AG04450 (cell line): ENCODE data around the gene GPR152. TPM values are rescaled to one million over a fixed set of nuclear protein-coding genes. Genes with fewer than 3 reads are reported as not detected.
A peak's percentile ranks its signal among the peaks of the same experiment; 100 is the strongest.

Experiments used
- CTCF ChIA-PET: fragments of 300-600, 350-600 bp; formaldehyde crosslinking; extraction: SDS; loops from one replicate; lab custom pipeline; 2022; ENCODE audit warnings: antibody characterized with exemption, inconsistent platforms; lab: Charles Lee
- POLR2A ChIA-PET: fragments of 350-600 bp; formaldehyde crosslinking; extraction: SDS; loops from one replicate; lab custom pipeline; 2021; ENCODE audit warnings: antibody characterized with exemption, inconsistent platforms; lab: Yijun Ruan, JAX
- DNase-seq: peaks from one replicate; pipeline ENCODE4 v3.0.0-alpha.2; 2011; ENCODE audit warnings: low read depth, low spot score
- H3K27ac ChIP-seq: one replicate; pipeline ENCODE4 v1.5.1; 2012; ENCODE audit warnings: low read depth, low read length, control low read depth
- H3K27me3 ChIP-seq: one replicate; pipeline ENCODE4 v1.6.0; 2012; ENCODE audit warnings: low read length; ENCODE audit not compliant: control insufficient read depth, insufficient read depth
- H3K4me3 ChIP-seq: 2 replicates; pipeline ENCODE4 v1.5.1; 2011; ENCODE audit warnings: mild to moderate bottlenecking, low read depth, low read length, control low read depth
- H3K9me3 ChIP-seq: 2 replicates; pipeline ENCODE4 v1.5.1; 2012; ENCODE audit warnings: low read length; ENCODE audit not compliant: control insufficient read depth, insufficient read depth
- polyA plus RNA-seq: library from polyadenylated mRNA; depleted of rRNA; stranded (reverse); fragments of >200 nt; gene quantifications from 2 replicates; pipeline ENCODE4 v1.2.3, GENCODE V29; 2011
- TF ChIP-seq, protein P1 (sequence below): IDR thresholded peaks from 2 replicates; pipeline ENCODE4 v1.5.1; 2011; ENCODE audit warnings: low read depth, low read length, control low read depth, inconsistent platforms

GPR152 gene
- polyA plus RNA-seq, 1 experiment, result not detected

DNA sequence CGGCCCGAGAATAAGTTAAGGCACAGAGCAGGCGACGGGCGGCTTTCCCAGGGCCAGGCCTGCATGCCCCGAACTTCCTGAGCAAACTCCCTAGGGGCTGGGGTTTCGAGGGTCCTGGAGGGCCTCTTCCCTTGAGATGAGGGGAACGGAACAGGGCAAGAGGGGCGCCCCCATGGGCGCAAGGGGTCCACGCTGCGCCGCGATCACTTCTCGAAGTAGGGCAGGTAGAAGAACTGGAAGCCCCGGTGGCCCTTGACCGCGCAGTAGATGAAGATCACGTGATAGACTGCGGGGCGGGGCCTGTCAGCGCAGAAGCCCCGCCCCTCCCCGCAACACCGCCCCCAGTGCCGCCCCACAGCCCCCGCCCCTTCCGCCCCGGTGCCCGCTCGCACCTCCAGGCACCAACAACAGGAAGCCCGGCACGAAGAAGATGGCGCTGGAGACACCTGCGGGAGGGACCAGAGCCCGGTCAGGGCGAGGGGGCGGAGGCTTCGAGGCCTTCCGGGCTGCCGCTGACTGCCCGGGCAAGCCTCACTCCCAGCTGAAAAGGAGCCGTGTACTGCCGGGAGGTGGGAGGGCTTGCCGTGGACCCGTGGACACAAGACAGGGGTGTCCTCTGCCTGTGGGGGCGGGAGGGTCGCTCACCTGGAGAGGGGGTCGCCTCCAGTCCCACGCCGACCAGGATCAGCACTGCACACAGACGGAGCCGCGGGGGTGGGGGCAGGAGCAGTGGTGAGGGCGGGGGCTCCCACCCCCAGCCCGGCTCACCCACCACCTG, 12.1 kb upstream of the GPR152 start:
- Histone ChIP-seq H3K27ac (no peak overlapping the region), H3K4me3 (peak overlapping the region; percentile 63), H3K9me3 (peaks cover 10% of the 10 kb centered on the region; the same call in 1 of the 2 replicates), H3K27me3 (peaks cover 2% of the 10 kb centered on the region)
- TF ChIP-seq, protein P1, sequence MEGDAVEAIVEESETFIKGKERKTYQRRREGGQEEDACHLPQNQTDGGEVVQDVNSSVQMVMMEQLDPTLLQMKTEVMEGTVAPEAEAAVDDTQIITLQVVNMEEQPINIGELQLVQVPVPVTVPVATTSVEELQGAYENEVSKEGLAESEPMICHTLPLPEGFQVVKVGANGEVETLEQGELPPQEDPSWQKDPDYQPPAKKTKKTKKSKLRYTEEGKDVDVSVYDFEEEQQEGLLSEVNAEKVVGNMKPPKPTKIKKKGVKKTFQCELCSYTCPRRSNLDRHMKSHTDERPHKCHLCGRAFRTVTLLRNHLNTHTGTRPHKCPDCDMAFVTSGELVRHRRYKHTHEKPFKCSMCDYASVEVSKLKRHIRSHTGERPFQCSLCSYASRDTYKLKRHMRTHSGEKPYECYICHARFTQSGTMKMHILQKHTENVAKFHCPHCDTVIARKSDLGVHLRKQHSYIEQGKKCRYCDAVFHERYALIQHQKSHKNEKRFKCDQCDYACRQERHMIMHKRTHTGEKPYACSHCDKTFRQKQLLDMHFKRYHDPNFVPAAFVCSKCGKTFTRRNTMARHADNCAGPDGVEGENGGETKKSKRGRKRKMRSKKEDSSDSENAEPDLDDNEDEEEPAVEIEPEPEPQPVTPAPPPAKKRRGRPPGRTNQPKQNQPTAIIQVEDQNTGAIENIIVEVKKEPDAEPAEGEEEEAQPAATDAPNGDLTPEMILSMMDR, result no peak
- POLR2A ChIA-PET, result interaction anchor here (0.6 kb wide), 1 partner anchor 15 kb away, joined by 3 read pairs; no protein-coding TSS in a partner anchor
- CTCF ChIA-PET, result no interaction called here
- DNase-seq, result no peak

DNA sequence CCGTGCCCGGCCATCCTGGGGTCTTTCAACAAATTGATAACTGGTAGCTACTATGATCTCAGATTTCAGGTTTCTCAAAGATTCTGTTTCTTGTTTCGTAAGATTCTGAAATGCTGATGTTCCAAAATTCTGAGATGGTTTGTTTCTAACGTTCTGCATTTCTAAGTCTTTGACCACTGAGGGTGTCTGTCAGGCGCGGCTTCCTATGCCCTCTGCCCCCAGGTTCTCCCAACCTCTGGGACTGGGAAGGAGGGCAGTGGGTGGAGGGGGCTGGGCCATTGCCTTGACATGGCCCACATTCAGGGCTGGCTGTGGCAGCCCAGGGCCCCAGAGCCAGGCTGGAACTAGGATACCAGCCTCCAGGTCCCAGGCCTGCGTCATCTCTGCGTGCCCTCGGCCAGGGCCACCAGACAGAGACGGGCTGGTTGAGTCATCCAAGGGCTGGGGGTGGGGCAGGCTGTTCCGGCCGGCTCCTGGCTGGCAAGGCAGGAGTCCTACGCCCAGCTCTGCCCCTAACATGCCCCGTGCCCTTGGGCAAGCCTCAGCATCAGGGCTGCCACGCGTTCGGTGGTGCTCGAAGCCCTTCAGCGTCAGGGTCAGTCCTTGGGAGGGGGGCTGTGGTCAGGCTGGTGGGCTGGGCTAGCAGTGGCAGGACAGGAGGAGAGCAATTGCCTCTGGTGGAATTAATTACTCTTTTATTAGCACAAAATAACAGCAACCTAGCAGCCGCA, 11.3 kb upstream of the GPR152 start:
- CTCF ChIA-PET, result interaction anchor here (0.8 kb wide), 1 partner anchor 62 kb away, joined by 3 read pairs; the partner anchor contains the start of gene PPP1CA
- Histone ChIP-seq H3K9me3 (peaks cover 10% of the 10 kb centered on the region; the same call in 1 of the 2 replicates), H3K4me3 (no peak overlapping the region), H3K27ac (no peak overlapping the region), H3K27me3 (peaks cover 2% of the 10 kb centered on the region)
- POLR2A ChIA-PET, result no interaction called here
- TF ChIP-seq, protein P1, result no peak
- no peak for DNase-seq

DNA sequence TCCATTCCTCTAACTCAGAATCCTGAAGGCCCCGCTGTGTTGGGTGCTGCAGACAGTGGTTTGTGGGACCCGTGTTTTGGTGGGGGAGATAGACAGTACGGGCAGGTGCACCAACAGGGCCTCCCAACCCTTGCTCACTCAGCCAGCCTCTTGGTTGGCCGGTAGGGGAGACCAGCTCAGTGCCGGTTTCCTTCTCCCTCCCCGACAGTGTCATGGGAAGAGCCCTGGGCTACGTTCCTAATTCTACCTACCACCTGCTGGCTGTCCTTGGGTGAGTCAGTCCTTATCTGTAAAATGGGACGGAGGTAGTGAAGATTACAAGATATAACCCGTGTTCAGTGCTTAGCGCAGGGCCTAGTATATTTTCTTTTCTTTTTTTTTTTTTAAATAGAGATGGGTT, 10.7 kb upstream of the GPR152 start:
- Histone ChIP-seq H3K27ac (no peak overlapping the region), H3K9me3 (peaks cover 8% of the 10 kb centered on the region; the same call in 1 of the 2 replicates), H3K4me3 (no peak overlapping the region), H3K27me3 (peaks cover 2% of the 10 kb centered on the region)
- DNase-seq, result no peak
- TF ChIP-seq, protein P1, result no peak
- POLR2A ChIA-PET, result no interaction called here
- CTCF ChIA-PET, result interaction anchor here (0.8 kb wide), 1 partner anchor 61 kb away, joined by 3 read pairs; the partner anchor contains the start of gene PPP1CA

DNA sequence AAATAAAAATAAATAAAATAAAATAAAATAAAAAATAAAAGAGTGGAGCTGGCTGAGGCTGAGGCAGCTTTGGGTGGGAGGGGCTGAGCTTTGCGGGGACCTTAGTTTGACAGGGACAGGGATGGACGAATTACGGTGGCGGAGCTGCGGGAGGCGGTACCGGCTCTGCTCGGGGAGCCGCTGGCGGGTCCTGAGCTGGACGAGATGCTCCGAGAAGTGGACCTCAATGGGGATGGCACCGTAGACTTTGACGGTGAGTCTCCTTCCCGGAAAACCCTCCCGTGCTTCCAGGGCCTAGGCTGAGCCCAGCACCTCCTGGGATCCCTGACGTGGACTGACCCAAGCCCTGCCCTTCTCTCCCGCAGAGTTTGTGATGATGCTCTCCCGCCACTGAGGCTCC, 5.7 kb upstream of the GPR152 start:
- ChIA-PET POLR2A (interaction anchor here (0.6 kb wide), 1 partner anchor 9 kb away, joined by 3 read pairs; no protein-coding TSS in a partner anchor), CTCF (interaction anchor here (0.5 kb wide), 1 partner anchor 21 kb away, joined by 5 read pairs; no protein-coding TSS in a partner anchor)
- DNase-seq, result no peak
- H3K27ac ChIP-seq, result no peak overlapping the region
- TF ChIP-seq, protein P1, result no peak
- H3K9me3 ChIP-seq, result no peaks in the 10 kb centered on the region; the same call in 1 of the 2 replicates
- peaks cover 21% of the 10 kb centered on the region for H3K27me3 ChIP-seq
- no peak overlapping the region for H3K4me3 ChIP-seq
